Measurements from ENCODE around the gene MYO1H.
"Not testable (repeated sequence)": the region's sequence is repeated elsewhere in the genome, so short reads cannot be mapped to it uniquely, and the experiment has no call there.

The MYO1H gene, protein sequence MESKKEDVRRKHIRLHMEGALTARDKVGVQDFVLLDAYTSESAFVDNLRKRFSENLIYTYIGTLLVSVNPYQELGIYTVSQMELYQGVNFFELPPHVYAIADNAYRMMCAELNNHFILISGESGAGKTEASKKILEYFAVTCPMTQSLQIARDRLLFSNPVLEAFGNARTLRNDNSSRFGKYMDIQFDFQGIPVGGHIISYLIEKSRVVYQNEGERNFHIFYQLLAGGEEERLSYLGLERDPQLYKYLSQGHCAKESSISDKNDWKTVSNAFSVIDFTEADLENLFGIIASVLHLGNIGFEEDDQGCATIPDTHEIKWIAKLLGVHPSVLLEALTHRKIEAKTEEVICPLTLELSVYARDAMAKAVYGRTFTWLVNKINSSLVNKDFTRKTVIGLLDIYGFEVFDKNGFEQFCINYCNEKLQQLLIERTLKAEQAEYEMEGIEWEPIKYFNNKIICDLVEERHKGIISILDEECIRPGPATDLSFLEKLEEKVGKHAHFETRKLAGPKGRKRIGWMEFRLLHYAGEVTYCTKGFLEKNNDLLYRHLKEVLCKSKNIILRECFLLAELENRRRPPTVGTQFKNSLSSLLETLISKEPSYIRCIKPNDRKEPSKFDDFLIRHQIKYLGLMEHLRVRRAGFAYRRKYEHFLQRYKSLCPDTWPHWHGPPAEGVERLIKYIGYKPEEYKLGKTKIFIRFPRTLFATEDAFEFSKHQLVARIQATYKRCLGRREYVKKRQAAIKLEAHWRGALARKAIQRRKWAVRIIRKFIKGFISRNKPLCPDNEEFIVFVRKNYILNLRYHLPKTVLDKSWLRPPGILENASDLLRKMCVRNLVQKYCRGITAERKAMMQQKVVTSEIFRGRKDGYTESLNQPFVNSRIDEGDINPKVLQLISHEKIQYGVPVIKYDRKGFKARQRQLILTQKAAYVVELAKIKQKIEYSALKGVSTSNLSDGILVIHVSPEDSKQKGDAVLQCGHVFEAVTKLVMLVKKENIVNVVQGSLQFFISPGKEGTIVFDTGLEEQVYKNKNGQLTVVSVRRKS

DNA sequence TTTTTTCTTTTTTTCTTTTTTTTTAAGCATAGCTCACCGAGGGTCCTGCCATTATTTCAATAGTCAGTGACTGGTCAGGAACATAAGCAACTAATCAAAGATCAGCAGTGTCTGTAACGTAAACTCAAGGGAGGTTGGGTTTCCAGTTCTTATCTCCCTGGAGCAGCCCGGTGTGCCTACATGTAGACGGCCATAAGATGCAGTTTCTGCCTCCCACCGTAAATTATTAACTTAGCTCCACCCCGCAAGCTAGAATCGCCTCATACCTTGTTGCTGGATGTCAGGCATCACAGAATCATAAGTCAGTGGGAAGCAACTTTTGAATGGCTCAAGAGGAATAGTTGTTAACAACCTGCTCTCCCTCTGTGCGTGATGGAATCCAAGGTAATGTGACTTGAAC is at the start of gene MYO1H:
Gene MYO1H, plus strand, starts transcription at position 312 of the 400 bp plus-strand sequence. Its CDS starts 61 bp downstream, at position 373.
- no peak for DNase-seq

DNA sequence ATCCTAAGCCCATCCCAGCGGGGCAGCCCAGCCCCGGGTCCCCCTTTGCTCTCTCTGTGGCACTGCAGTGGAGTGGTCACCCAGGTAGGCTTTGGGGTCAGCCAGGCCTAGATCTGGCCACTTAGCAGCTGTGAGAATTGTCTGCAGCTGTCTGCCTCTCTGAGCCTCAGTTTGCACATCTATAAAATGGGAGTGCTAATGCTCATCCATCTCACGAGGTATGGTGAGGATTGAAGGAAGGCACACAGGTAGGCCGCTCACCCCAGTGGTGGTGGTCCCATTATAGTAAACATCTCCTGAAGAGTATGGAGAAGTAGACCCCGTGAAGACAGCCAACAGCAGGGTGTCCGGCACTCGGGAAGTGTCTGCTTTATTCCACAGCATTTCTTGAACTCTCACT is 47.9 kb upstream of the MYO1H start:
- no peak for DNase-seq

DNA sequence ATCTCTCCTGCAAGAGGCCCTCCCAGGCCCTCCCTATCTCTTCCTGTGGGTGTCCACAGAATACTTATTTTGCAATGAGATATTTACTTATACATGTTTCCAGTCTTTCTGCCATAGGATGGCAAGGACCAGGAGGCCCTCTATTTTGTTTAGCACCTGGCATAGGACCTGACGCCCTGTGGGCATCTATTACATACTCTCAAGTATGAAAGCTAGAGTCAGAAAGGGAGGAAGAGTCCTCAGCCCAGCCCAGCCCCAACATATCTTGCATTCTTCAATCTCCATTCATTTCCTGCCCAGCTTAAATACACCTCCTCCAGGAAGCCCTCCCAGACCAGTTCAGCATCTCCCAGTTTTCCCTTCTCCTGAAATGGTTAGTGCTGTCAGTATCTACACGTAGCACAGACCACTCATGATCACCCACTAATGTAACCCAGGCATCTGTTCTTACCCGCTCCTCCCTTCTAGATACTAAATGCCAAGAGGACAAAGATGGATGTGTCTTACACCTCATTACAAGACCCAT is 46.0 kb upstream of the MYO1H start:
- DNase-seq: no peak

DNA sequence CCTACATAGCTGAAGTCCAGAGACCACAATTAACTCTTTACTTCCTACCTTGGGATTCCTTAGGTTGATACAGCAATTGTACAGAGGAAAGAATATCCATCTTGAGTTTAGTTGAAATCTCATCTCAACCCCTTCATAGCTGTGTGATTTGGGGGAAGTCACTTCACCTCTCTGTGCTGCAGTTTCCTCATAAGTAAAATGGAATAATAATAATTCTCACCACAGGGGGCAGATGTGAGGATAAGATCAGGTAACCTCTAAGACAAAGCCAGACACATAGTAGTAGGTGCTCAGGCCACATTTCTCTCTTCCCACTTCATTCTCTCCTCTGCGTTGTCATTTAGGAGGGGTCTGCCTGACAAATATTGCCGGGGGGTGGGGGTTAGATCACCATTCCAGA is 45.3 kb upstream of the MYO1H start:
- no peak for DNase-seq

DNA sequence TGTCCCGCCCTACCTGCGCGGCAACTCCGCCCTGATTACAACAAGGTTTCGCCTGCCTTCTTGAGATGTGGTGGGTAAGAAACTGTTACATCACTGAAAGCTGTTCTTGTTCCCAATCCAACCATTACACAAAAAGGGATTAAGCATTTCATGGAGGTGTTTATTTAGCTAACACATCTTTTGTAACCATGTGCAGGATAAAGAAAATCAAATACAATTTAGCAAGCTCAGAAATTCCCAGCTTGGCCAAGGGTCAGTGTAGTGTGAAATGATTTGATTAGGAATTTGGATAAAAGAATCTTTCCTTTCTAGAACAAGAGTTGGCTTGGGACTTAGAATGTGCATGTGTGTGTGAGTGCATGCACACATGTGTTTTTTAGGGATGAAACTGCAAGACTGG is 44.9 kb upstream of the MYO1H start:
- DNase-seq: no peak

DNA sequence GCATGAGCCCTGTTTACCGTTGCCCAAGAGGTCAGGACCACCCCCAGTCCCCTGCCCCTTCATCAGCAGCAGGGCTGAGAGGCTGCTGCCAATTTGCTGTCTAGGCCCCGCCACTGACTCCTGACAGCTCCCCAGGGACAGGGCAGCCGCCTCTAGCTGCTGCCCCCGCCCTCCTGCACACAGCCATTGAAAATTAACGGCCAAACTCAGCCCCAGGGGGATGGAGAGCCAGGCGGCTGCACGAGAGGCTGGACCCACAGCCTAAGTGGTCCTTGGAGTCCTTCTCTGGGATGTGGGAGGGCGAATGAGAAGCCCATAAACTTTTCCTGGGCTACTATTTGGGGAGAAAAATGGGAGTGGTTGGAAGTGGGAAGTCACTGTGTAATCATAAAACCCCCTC is 43.2 kb upstream of the MYO1H start:
- no peak for DNase-seq

DNA sequence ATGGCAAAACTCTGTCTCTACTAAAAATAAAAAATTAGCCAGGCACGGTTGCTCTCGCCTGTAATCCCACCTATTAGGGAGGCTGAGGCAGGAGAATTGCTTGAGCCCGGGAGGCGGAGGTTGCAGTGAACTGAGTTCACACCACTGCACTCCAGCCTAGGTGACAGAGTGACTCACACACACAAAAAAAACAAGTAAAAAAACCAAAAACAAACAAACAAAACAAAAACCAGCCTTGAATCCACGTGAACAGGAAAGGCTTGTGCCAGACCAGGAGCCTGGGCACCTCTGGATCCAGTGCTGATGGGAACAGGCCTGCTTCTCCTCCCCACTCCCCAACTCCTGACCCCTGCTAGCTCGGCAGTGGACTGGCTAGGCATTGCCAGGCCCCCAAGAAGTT is 42.2 kb upstream of the MYO1H start:
- DNase-seq: no peak

DNA sequence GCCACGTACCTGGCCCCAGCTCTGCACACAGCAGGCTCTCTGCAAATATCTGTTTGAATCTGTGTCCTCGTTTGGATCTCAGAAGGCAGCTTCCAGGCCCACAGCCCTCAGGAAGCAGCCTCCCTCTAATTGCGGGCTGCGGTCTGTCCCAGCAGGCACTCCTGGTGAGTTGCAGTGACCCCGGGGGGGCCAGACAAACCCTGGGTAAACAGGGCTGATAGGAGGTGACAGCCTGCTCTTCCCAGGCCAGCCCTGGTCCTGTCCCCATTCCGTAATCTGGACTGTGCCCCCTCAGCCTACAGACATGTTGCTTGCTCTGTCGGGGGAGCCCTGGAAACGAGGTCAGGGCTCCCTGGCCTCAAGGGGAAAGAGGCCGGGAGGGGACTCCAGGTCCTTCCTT is 40.6 kb upstream of the MYO1H start:
- DNase-seq: no peak

DNA sequence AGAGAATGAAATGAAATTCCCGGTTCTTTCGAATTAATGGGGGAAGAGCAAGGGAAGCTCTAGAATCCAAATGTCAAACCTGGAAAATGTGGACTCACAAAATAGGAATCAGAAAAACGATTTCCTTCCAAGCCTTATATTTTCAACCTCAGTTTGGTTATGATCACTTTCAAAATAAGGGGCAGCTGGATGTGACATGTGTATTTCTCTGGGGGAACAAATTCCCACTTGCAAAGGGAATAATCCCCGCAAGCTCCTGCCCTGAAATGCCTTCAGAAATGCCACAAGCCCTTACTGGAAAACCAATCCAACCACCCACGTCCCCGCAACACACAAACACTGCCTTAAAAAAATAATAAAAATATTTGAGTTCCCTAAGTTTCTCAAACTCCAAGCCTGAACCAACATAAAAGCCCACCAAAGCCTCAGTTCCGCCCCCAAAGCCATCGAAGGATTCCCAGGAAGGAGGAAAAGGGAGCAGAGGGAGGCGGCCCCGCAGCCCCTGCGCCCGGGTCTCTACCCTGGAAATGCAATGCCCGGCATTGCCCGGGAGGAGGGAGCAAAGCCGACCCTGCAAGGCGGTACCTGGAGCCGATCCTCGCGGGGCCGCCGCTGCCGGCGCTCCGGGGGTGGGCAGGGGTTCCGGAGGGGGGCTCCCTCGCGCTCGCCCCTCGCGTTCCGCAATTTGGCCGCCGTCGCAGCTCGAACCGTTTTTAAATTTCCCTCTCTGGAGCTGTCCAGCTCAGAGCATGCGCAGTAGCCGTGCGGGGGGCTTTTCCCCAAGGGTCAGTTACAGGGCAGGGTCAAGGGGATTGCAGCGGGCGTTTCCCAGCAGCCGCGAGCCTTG is 38.9 kb upstream of the MYO1H start, which contains the start of gene FOXN4:
Gene FOXN4, minus strand, starts transcription at position 751 of the 847 bp plus-strand sequence. CDS start 963 bp downstream, outside the sequence.
- DNase-seq: no peak

DNA sequence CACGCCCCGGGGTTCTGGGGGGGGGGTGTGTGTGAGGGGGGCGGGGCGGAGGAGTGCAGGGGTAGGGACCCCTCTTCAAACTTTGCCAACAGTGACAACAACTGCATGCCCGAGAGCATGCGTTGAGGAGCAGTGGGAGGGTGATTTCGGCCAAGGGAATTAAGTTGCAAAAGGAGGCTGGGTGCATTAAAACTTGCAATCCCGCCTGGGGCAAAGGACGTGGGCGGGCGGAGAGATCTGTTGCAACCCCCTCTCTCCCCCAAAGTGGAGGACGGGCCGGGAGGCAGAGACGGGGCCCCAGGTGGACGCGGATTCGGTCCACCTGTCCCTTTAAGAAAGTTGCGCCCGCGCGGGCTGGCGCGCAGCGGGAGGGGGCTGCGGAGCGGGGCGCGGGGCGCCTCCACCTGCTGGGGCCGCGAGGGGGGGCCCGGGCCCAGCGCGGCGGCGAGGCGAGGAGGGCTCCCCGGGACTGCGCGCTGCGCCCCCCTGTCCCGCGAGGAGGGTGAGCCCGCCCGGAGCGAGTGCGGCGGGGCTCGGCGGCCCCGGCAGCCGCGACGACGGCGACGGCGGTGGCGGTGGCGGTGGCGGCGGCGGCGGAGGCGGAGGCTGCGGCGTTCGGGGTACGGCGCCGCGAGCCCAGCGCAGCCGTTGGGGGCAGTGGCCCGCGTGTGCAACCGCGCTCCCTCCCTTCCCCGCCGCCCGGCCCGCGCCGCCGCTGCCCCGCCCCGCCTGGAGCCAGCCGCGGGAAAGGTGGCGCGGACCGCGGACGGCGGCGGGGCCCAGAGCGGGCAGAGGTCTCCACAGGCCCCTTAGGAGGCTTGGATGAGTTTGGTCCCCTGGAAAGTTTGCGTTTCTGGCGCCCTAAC is 38.1 kb upstream of the MYO1H start:
- DNase-seq: no peak

DNA sequence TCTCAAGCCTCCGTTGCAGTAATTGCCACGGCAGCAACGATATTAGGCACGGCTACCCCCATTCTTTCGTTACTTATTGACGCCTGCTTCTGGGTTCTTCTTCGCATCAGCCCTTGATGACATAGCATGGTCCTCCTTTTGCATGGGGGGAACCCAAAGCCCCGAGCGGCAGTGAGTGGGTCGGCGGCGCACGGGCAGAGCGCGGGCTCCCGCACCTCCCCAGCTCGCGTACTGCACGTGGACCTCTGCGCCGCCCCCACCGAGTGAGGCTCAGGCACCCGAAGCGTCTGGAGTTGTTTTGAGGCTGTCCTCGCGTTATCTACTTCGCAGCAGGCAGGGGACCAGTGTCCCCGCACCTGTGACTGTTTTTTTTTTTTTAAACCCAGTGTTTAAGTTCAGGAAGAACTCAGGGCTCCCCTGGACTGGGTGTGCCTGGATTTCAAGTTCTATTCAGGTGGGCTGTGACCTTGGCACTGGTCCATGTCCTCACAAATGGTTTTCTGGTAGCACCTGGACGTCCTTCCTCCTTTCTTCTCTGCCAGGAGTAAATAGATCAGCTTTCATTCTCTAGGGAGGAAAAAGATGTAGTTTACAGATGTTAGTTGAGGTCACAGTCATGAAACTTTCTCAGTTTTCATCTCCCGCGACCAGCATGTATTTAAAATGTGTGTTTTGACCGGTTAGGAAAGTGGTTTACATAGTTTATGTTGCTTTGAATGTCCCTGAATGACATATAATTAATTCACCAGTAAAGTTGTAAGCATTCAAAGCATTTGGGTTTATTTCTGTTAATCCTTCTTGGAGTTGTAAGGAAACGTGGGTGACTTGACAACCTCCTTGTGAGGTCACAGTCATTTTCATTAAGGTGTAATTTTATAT is 37.2 kb upstream of the MYO1H start:
- DNase-seq: no peak

DNA sequence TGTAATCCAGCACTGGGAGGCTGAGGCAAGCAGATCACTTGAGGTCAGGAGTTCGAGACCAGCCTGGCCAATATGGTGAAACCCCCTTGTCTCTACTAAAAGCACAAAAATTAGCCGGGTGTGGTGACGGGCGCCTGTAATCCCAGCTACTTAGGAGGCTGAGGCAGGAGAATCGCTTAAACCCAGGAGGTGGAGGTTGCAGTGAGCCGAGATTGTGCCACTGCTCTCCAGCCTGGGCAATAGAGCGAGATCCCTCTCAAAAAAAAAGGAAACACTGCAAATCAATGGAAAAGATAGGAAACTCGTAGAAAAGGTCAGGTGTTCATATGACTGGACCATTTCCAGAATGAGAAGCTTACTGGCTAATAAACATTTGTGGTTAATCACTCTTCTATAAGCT is 26.4 kb upstream of the MYO1H start:
- DNase-seq: not testable (repeated sequence)

DNA sequence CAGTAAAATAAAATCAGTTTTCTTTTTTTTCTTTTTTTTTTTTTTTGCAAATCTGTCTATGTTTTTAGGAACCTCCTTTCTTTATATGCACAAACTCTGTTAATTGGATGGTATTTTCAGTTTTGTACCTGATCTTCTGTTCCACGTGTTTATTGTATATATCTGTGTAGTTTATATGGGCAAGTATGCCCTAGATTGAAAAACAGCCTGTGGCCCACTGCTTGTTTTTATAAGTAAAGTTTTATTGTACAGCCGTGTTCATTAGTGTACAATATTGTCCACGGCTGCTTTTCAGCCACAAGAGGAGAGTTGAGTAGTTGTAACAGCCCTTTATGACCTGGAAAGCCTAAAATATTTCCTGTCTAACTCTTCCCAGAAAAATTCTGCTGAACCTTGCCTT is 18.7 kb upstream of the MYO1H start:
- no peak for DNase-seq

DNA sequence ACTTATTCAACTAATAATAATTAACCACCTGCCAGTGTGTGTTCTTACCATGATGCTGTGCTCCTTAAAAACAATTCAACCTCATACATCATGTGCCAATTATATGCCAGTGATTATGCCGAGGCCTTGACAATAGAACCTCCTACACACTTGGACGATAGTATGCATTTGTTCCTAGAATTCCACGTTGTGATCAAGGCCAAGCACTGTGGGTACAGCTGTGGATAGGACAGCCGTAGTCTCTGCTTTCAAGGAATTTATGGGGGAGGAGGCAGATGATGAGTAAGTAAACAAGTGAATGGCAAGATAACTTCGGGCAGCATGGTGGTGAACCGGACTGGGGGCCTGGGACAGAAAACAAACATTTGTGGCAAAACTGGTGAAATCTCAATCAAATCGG is 18.0 kb upstream of the MYO1H start:
- no peak for DNase-seq

DNA sequence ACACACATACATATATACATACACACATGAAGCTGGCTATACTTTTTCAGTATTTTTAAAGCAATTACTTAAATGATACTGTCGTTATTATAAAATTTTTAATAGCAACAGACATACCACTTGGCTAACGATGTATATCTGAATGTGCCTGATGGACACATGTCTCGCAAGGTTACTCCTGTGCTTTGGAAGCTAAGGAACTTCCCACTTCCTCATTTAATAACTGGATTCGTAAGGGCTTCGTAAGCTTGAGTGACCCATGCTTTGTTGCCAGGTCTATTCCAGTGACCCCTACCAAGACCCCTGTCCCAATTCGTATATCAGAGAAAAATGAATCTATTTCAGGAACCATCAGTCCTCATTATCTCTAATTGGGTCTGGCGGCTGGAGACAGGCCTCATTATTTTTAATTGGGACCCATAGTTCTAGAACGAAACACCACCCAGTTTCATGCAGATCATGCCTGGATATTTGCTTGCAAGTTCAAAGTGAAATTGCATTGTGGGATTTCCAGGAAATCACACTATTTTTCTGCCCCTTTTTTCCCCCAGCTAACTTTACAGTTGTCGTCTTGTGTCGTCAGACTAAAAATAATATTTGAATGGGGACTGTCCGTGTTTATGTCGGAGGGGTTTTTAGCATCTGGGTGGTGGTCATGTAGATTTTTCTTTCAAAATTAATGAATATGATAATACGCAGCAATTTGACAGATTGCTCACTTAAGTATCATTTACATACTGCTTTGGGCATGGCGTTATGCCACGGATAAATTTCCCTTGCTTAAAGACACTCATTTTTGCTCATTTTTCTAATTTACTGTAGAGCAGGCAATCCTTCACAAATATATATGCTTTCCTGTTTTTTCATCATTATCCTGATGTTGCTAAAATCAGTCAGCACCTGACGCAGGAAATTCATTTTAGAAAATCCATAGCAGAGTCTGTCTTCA is 17.1 kb upstream of the MYO1H start:
- no peak for DNase-seq

DNA sequence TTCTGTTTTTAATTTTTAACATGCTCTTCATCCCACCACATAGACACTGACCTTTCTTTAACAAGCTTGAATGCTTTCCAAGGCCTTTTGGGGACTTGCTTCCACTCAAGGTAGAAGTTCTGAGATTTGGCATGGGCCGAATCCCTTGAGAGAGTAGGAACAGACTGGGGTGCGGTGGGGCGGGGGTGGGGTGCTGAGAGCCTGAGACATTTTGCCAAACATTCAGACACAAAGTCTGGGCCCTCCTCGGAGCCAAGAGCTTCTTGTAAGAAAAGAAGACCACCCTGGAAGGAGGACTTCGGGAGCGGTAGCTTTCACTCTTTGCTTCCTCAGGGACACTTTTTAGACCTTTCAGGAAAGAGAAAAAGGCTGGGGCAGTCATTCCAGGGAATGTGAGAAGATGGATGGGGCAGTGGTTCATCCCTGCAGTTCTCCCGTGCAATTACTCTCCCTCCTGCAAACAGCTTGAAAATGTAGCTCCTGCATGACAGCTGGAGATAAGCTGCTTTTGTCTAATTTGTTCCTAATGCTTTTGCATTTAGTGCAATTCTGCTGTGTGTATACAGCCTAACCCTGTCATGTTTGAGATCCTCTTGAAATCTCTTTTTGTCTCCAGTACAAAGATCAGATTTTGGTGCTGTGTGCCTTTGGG is 16.3 kb upstream of the MYO1H start:
- no peak for DNase-seq

DNA sequence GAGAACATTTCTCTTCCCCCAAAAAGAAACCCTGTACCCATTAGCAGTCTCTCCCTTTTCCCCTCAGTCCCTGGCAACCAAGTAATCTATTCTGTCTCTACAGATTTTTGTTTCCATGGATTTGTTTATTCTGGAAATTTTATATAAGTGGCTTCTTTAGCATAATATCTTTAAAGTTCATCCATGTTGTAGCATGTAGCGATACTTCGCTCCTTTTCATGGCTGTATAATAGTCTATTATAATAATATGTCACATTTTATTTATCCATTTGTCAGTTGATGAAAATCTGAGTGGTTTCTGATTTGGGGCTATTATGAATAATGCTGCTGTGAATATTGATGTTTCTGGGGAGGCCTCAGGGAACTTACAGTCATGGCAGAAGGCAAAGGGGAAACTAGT is 12.8 kb upstream of the MYO1H start:
- DNase-seq: no peak

DNA sequence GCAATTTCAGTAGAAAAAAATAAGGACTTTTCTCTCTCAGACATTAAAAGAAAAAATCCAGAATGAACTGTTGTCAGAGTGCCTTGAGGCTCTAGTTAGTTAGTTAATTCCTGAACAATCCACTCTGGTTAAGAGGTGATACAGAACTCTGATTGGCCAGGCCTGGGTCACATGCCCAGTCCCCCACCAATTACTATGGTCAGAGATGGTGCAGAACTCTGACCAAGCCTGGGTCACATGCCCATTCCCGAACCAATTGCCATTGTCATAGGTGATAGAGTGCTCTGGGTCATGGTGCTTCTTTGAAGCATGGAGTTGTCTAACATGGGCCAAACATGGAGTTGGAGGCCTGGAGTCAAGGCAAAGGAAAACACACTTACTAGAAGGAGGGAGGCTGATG is 11.1 kb upstream of the MYO1H start:
- no peak for DNase-seq

DNA sequence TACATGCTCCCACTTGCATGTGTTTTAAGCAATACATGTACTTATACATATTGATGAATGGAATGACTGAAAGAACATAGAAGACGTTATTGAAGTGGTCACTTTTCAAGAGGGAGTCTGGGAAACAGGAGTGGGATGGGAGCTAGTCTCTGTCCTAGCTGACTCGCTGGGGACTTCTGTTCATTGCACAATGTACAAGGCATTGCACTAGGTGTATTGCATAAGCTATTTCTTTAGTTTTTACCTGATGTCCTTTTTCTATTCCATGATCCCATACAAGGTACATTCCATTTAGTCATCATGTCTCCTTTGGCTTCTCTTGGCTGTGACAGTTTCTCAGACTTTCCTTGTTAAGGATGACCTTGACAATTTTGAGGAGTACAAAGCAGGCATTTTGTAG is 4.0 kb upstream of the MYO1H start:
- no peak for DNase-seq

All from activated CD4-positive, alpha-beta T cell treated with anti-CD3 and anti-CD28 coated beads for 4 hours (primary cell).